Left renal pelvis (tissue), 4 donors: ENCODE results near the gene ERCC2. TPM values are rescaled to one million over a fixed set of nuclear protein-coding genes. Genes with fewer than 3 reads are reported as not detected.
"Not testable (repeated sequence)": the region's sequence is repeated elsewhere in the genome, so short reads cannot be mapped to it uniquely, and the experiment has no call there.

Experiments used
- DNase-seq, 4 donors: peaks; one replicate each; pipeline ENCODE4 v3.0.0-alpha.2; 2013; ENCODE audit warnings: low read depth in 4 of 4, low spot score in 3 of 4
- polyA plus RNA-seq, 4 donors: library from polyadenylated mRNA; unstranded; fragments of 120-200 nt; gene quantifications; one replicate each; pipeline ENCODE4 v1.2.1, GENCODE V29; 2013; ENCODE audit not compliant: insufficient read length in 4 of 4

The ERCC2 gene
- polyA plus RNA-seq, 4 donors = 24.9 to 39.9 (median 31.8) TPM

GRCh38 chr19:45340232-45340898, 30.0 kb downstream of the ERCC2 start, which contains the start of gene KLC3:
TSS of gene KLC3 (plus strand) at chr19:45340750. CDS start at chr19:45345542, 4,792 bp downstream.
- no peak for DNase-seq

GRCh38 chr19:45339629-45340028, 30.7 kb downstream of the ERCC2 start:
- no peak for DNase-seq

- no peak for DNase-seq
Observed at GRCh38 chr19:45336696-45337251, 33.6 kb downstream of the ERCC2 start.

GRCh38 chr19:45334881-45335280, 35.5 kb downstream of the ERCC2 start:
- not testable (repeated sequence) for DNase-seq

- no peak for DNase-seq
Observed at GRCh38 chr19:45333609-45334303, 36.6 kb downstream of the ERCC2 start.

DNA sequence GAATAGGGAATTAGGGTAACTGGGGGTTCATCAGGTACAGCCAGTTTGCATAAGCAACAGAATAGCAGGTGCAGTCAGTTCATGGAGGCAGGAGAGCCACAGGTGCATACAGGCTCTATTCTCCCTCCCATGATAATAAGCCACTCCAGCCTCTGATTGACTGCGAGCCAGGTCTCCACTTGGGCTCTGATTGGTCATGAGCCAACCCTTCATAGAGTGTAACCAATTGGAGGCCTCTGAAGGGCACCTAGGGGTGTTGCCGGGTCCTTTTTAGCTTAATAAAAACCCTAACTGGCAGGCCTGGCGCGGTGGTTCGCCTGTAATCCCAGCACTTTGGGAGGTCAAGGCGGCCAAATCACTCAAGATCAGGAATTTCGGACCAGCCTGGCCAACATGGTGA, 39.0 kb downstream of the ERCC2 start:
- no peak for DNase-seq

DNA sequence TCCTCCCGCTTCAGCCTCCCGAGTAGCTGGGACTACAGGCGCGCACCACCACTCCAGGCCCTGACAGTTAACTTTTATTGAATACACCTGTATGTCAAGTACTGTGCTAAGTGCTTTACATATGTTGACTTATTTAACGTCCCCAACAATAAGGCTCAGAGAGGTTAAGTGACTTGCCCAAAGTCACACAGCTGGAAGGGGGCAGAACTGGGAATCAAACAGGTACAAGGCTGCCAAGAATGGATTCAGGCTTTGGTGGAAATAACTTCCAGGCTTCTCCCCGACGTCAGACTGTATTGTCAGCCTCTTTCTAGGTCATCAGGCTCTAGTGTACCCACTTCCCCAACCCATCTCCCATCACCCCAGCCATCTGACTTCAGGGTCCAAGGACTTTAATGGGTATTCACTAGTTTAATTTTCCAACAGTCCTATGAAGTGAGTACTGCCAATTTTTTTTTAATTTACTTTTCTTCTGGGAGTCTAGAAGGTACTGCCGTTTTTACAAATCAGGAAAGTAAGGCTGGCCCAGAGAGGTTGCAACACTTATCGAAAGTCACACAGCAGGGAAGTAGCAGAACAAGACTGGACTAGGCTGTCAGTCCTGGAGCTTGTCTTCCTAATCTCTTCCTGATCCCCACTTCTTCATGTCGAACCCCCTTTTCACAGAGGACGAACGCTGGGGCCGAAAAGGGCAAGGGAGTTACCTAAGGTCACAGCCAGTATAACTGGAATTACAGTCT, 42.8 kb downstream of the ERCC2 start:
- DNase-seq = no peak

- no peak for DNase-seq
Observed at GRCh38 chr19:45324349-45324907, 45.9 kb downstream of the ERCC2 start.

- no peak for DNase-seq
Observed at GRCh38 chr19:45323671-45324081, 46.7 kb downstream of the ERCC2 start.

DNA sequence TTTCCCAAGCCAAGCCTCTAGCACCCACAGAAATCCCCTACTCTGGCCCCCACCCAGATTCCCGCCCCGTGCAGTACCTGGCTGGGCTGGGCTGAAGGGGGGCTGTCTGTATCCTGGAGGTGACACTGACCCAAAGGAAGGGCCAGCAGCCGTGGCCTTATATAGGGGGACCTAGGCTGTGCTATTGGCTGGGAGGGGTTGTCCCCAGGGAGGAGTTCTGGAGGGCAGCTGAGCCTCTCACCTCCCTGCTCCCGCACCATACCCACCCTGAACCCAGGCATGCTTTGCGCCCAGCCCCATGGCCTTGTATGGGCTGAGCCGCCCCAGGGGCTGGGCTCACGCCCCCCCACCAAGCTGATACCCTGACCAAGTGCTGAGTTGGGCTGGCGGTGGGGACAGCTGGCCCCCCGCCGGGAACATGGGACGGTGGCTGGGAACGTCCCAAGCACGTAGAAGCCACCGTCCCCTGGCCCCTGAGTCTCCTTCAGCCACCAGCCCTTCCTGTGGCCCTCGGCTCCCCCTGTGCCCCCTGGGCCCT, 47.6 kb downstream of the ERCC2 start, which contains the start of gene CKM:
Gene CKM, minus strand, starts transcription at position 132 of the 538 bp plus-strand sequence. CDS start 3,162 bp downstream, outside the sequence.
- no peak for DNase-seq

- DNase-seq = no peak
Observed at GRCh38 chr19:45322311-45322710, 48.1 kb downstream of the ERCC2 start.

DNA sequence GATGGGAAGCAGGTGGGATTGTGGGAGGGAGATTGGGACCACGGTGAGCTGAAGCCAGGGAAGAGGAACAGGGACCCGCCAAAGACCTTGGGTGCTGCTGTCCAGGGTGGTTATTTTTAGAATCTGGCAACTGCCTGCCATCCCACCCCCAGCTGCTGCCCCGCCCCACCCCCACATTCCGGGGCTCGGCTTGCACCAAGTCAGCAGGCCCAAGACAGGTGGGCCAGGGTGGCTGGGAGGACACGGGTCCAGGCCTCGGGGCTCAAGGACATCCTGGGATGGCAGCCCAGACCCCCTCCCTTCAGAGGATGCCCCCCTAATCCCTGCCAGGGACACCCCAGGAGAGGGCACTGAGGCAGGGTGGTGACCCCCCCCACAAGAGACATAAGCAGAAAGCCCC, 48.5 kb downstream of the ERCC2 start:
- no peak for DNase-seq

DNA sequence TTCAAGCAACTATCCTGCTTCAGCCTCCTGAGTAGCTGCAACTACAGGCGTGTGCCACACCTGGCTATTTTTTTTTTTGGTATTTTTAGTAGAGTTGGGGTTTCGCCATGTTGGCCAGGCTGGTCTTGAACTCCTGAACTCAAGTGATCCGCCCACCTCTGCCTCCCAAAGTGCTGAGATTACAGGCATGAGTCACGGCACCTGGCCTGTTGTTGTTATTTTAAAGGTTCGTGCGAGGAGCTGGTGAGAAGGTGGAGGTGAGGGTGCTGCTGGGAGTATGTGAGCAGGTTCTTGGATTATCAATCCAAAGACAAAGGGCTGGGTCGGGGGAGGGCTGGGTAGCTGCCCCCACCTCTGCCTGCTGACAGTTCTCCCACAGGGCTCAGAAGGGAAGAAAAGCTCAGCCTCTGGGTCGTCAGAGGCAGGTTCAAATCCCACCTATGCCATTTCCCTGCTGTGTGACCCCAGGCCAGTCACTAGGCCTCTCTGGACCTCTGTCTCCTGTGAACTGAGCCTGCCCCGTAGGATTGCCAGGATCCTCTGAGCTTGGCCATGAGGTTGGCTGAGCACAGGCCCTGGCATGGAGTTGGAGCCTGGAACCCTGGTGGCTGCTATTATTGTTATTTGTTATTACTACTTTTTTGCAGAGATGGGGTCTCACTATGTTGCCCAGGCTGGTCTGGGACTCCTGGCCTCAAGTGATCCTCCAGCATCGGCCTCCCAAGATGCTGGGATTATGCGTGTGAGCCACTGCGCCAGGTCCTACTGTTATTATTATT, 49.2 kb downstream of the ERCC2 start:
- no peak for DNase-seq

GRCh38 chr19:45315304-45315703, 55.1 kb downstream of the ERCC2 start:
- no peak for DNase-seq

- no peak for DNase-seq
Observed at GRCh38 chr19:45314708-45315245, 55.6 kb downstream of the ERCC2 start.

GRCh38 chr19:45312285-45312684, 58.1 kb downstream of the ERCC2 start:
- not testable (repeated sequence) for DNase-seq

- no peak for DNase-seq
Observed at GRCh38 chr19:45311621-45312020, 58.8 kb downstream of the ERCC2 start.

DNA sequence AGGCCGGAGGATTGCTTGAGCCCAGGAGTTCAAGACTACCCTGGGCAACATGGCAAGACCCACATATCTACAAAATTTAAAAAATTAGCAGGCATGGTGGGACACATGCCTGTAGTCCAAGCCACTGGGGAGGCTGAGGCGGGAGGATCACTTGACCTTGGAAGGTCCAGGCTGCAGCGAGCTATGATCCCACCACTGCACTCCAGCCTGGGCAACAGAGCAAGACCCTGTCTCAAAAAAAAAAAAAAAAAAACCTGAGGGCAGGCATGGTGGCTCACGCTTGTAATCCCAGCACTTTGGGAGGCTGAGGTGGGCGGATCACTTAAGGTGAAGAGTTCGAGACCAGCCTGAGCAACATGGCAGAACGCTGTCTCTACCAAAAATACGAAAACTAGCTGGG, 61.1 kb downstream of the ERCC2 start:
- DNase-seq = not testable (repeated sequence)

GRCh38 chr19:45307361-45307760, 63.0 kb downstream of the ERCC2 start:
- no peak for DNase-seq
